Stimulated activated CD4-positive, alpha-beta T cell treated with anti-CD3 and anti-CD28 coated beads, Interleukin-1b, Interleukin-23, amount 100 ng/mL, for 24 hours (primary cell): ENCODE measurements around the gene RHOBTB1.
"Not testable (repeated sequence)": the region's sequence is repeated elsewhere in the genome, so short reads cannot be mapped to it uniquely, and the experiment has no call there.

Experiments used
- DNase-seq, 4 experiments: peaks; one replicate each; pipeline ENCODE4 v3.0.0-alpha.2; 2020; ENCODE audit warnings: low read depth in 4 of 4, low spot score in 1 of 4

The RHOBTB1 gene

GRCh38 chr10:60869652-60870415, 74.2 kb downstream of the RHOBTB1 start:
- DNase-seq: no peak

DNA sequence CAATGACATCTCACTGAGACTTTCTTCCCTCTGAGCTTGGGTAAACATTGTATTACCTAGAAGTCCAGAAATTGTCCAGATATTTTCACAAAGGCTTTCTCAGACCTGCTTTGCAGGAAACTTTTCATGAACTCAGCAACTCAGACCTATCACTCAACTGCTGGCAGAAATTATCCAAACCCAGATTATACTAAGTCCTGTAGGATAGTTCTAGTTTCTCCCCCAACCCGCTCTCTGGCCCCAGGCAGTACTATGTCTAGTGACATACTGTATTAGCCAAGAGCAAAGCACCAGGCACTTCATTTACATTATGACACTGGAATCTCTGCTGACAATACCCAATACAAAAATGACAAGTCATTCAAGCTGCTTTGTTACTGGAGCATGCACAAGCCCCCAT, 75.0 kb downstream of the RHOBTB1 start:
- no peak for DNase-seq

DNA sequence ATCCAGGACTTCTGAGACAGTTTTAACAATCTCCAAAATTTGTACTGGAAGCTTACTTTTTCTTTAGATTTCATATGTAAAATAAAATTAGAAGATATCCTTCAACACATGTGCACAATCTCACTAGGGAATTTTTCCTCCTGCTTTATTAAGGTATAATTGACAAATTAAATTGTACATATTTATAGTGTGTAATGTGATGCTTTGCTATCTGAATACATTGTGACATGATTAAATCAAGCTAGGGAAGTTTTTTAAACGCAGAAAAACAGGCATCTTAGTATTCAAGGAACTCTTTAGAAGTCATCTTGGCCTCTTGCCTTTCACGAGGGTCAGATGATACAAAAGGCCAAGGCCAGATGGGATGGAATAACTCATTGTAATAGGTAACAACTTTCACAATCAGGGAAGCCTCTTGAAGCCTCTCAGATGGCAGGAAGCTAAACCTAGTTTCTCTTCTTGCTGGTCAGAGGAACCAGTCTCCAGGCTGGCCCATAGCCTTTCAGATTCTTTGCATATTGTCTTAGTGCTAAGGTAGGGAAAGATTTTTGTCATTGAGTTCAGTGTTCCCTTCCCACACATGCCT, 78.7 kb downstream of the RHOBTB1 start:
- DNase-seq: no peak

- DNase-seq: no peak
Measured at GRCh38 chr10:60863796-60864195, 80.2 kb downstream of the RHOBTB1 start.

GRCh38 chr10:60862517-60862916, 81.5 kb downstream of the RHOBTB1 start:
- no peak for DNase-seq

GRCh38 chr10:60856405-60856804, 87.6 kb downstream of the RHOBTB1 start:
- no peak for DNase-seq

DNA sequence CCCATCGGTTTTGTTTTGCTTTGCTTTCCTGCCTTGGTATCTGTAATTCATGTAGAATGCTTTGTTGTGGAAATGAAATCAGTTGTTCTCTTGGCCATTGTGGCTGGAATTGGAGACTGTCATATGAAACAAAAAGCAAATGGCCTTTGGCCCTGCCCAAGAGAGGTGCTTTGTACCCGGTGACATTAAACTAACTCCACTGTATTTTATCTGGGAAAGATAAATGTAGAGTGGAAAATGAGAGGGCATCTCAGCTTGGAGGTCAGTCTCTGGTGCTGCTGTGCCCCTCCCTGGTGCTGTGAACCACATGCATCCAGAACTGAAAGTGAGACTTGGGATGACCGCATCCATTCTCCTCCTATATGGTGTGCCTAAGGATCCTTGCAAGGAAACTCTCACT, 90.3 kb downstream of the RHOBTB1 start:
- no peak for DNase-seq

DNA sequence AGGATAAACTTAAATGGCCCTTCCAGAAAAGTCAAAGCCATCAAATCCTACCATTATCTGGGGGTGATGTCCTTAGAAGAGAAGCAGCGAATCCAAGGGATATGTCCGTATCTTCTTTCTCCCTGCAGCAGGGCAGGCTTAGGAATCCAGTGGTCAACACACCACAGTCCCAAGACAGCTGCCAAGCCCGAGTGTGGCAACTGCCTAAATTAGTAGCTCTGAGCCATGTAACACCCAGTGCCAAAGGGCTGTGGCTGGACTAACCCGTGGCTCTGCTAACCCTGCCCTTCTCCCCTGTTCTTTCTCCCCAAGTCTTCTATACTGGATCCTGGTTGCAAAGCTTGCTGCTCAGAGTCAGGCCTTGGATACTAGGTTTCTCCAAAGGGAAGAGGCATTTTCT, 90.9 kb downstream of the RHOBTB1 start:
- no peak for DNase-seq

DNA sequence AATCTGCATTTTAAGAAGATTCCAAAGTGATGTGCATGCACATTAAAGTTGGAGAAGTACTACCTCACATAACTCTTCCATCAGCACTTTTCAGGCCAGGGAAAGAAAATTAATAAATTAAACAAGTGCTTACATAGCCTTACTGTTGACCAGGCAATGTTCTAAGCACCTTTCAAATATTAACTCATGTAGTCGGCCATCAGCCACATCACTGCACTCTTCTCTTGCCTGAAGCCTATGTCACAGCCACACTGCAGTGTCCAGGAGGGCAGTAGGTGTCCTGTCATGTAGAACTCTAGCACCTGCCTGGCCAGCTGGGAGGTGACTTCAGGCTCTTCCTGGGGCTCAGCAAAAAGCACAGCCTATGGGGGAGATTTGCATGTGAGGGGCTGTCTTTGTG, 94.2 kb downstream of the RHOBTB1 start:
- DNase-seq: no peak

DNA sequence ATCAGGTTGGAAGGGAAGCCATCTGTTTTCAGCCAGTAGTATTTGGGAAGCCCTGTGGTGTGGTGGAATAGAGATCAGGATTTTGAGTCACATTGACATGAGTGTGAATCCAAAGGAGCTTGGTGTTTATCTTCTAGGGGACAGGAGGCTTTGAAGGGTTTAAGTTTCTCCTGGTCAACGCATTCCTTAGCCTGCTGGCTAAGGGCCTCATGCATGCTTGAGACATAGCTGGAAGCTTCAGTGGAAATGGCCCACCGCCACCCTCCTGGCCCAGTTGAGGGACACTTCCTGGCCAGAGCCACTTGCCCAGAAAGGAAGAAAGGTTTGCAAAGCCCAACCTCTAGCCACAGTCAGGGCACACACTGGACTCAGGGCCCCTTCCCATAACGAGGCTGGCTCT, 94.8 kb downstream of the RHOBTB1 start:
- DNase-seq: no peak

GRCh38 chr10:60848680-60849079, 95.3 kb downstream of the RHOBTB1 start:
- DNase-seq: no peak

GRCh38 chr10:60848126-60848525, 95.9 kb downstream of the RHOBTB1 start:
- no peak for DNase-seq

DNA sequence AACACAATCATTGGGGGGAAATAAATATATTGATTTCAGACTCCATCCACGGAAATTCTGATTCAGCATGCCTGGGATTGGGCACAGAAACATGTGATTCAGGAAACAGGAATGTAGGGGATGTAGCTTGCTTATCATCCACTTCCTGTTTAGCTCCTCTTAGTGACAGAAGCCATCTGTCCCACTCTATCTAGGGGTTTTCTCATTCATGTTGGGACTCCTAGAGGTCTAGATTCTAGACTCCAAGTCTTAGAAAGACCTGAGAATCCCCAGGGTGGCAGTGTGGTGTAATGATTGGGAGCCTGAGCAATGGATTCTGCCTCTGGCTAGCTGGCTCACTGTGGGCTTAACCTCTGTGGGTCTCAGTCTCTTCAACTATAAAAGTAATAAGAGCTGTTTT, 97.8 kb downstream of the RHOBTB1 start:
- no peak for DNase-seq

GRCh38 chr10:60845038-60845437, 98.9 kb downstream of the RHOBTB1 start:
- no peak for DNase-seq

DNA sequence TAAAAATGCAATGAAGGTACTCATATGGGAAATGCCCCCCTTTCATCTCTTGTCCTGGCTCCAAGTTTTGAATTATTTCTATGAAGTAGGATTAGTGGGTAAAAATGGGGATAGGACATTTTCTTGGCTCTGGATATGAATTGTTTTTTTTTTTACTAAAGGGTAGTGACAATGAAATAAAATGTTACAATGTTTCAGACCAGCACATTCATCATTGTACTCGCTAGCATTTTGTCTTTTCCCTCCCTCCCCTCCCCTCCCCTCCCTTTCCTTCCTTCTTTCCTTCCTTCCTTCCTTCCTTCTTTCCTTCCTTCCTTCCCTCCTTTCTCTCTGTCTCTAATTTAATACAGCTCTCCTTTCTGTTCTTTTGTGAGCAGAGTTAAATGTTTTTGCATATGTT, 101.3 kb downstream of the RHOBTB1 start:
- no peak for DNase-seq

- not testable (repeated sequence) for DNase-seq
Measured at GRCh38 chr10:60841227-60841626, 102.8 kb downstream of the RHOBTB1 start.

DNA sequence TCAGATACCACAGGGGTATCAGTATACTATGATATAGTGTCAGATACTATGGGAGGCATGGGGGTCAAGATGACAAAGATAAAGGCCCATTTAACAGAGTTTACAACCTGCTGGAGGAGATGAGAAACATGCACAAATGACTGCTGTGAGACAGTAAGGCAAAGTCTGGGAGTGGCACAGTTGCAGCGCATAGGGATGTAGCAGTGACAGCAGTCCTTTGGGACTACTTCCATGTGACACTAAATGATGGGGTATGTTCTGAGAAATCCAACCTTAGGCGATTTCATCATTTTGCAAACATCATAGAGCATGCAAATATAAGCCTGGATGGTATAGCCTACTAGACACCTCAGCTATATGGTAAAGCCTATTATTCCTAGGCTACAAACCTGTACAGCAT, 108.9 kb downstream of the RHOBTB1 start:
- no peak for DNase-seq

GRCh38 chr10:60834401-60834800, 109.6 kb downstream of the RHOBTB1 start:
- no peak for DNase-seq

DNA sequence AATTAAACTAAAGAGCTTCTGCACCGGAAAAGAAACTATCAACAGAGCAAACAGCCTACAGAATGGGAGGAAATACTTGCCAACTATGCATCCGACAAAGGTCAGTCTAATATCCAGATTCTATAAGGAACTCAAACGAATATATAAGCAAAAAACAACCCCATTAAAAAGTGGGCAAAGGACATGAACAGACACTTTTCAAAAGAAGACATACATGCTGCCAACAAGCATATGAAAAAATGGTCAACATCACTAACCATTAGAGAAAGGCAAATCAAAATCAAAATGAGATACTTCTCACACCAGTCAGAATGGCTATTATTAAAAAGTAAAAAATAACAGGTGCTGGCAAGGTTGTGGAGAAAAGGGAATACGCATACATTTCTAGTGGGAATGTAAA, 111.8 kb downstream of the RHOBTB1 start:
- not testable (repeated sequence) for DNase-seq

DNA sequence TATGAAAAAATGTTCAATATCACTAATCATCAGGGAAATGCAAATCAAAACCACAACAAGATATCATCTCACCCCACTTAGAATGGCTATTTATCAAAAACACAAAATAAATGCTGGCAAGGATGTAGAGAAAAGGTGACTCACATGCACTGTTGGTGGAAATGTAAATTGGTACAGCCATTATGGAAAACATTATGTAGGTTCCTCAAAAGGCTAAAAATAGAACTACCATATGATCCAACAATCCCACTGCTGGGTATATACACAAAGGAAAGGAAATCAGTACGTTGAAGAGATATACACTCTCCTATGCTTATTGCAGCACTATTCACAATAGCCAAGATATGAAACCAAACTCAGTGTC, 115.5 kb downstream of the RHOBTB1 start:
- DNase-seq: no peak

- DNase-seq: no peak
Measured at GRCh38 chr10:60827791-60828488, 116.0 kb downstream of the RHOBTB1 start.

DNA sequence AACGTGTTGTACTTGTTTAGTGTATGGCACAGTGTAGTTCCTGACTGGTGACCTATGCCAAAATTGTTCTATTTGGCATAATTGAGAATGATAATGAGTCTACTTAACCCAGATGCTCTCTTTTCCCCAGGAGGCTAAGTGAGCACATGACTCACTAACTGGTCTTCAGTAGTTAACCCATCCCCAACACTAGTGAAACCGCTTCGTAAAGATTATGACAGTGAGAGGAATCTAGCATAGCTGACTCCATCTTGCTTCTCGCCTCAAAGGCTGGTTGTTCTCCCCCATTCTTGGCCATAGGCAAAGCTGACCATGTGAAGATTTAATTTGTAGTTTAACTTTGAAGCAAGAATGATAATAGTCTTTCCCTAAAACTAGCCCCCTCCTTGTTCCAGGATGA, 118.5 kb downstream of the RHOBTB1 start:
- DNase-seq: no peak

DNA sequence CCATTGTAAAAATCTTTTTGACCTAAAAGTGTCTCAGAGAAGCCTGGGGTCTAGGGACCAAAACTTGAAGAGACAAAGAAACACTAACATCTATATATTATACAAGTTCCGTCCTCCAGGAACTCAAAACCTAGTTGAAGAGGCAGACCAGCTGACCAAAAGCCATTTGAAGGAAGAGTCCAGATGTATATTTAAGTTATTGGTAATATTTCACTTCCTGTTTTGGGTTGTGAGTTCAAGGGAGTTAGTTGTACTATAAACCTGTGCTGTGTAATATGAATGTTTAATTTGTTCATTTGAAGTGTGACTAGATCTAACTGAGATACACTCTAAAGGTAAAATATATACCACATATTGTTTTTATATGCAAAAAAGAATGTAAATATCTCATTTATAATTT, 120.7 kb downstream of the RHOBTB1 start:
- no peak for DNase-seq
